ENCODE results near the gene CDK15.

GRCh38 chr2:201892516-201892915, 86.2 kb downstream of the CDK15 start:
- TF ChIP-seq CTCF (IDR thresholded peaks at IDR 0.05; ENCODE audit: low read length) (no peak), EZH2 (optimal IDR thresholded peaks at IDR 0.05; ENCODE audit: low read depth, low read length) (no peak), EZH2phosphoT487 (IDR thresholded peaks at IDR 0.05; ENCODE audit: low read length) (no peak)

Data from MM.1S (cell line).